Endothelial cell of umbilical vein (primary cell): Measurements from ENCODE around the gene ZNF714. TPM values are rescaled to one million over a fixed set of nuclear protein-coding genes. Genes with fewer than 3 reads are reported as not detected.

Experiments used
- BruUV-seq: library from RNA; stranded (reverse); fragments of 400-500 nt; replicated peaks from 2 replicates; lab custom pipeline; 2021; lab: Mats Ljungman, UMichigan
- CTCF ChIA-PET: fragments of 300-600, 350-600 bp; sonication (Branson Sonifier 250); formaldehyde crosslinking; loops from one replicate; lab custom pipeline; 2021; ENCODE audit warnings: antibody characterized with exemption, inconsistent platforms; lab: Charles Lee
- POLR2A ChIA-PET: fragments of 300-600, 350-600 bp; sonication (Branson Sonifier 250); formaldehyde crosslinking; loops from one replicate; lab custom pipeline; 2021; ENCODE audit warnings: antibody characterized with exemption, inconsistent platforms; lab: Charles Lee
- DNase-seq: peaks from one replicate; pipeline ENCODE4 v3.0.0-alpha.2; 2011; ENCODE audit warnings: low read depth, low spot score
- FAIRE-seq: peaks from 2 replicates; lab custom pipeline; 2011; peaks lifted over from hg19 to GRCh38; lab: Jason Lieb, UNC
- H2AFZ ChIP-seq: 2 replicates; pipeline ENCODE4 v1.6.0; 2012; ENCODE audit warnings: low read depth, low read length, control low read depth, inconsistent platforms
- H3K27ac ChIP-seq: 2 replicates; pipeline ENCODE4 v1.5.1; 2011; ENCODE audit warnings: low read depth, mild to moderate bottlenecking, control low read depth, low read length, moderate library complexity; ENCODE audit not compliant: insufficient read depth
- H3K27me3 ChIP-seq, 2 experiments: 2 replicates each; pipeline versions ENCODE4 v1.6.0 to v1.6.1; 2011; ENCODE audit warnings: low read length in 2 of 2, mixed read lengths in 1 of 2; ENCODE audit not compliant: control insufficient read depth in 2 of 2, insufficient read depth in 2 of 2
- H3K36me3 ChIP-seq, 2 experiments: 2 replicates in 1 of 2; 3 replicates in 1 of 2; pipeline ENCODE4 v1.5.1; 2011; ENCODE audit warnings: low read length in 2 of 2, mild to moderate bottlenecking in 1 of 2, moderate library complexity in 1 of 2; ENCODE audit not compliant: control insufficient read depth in 2 of 2, insufficient read depth in 2 of 2; ENCODE audit errors: extremely low read depth in 1 of 2
- H3K4me1 ChIP-seq: 3 replicates; pipeline ENCODE4 v1.5.1; 2011; ENCODE audit warnings: mild to moderate bottlenecking, low read length; ENCODE audit not compliant: control insufficient read depth, insufficient read depth; ENCODE audit errors: extremely low read depth
- H3K4me2 ChIP-seq: 2 replicates; pipeline ENCODE4 v1.6.1; 2011; ENCODE audit warnings: low read length, control low read depth, mixed read lengths; ENCODE audit not compliant: insufficient read depth
- H3K4me3 ChIP-seq, 3 experiments: fragments of 200-600 bp in 1 of 3; sonication (generic), shearing (Covaris generic) in 1 of 3; replicated peaks in 1 of 3; 2 replicates each; pipeline ENCODE4 v1.5.1; 2011 to 2016; ENCODE audit warnings: control low read depth in 3 of 3, low read length in 3 of 3, mild to moderate bottlenecking in 2 of 3, inconsistent platforms in 1 of 3, low read depth in 1 of 3, moderate library complexity in 1 of 3; ENCODE audit not compliant: insufficient read depth in 1 of 3
- H3K79me2 ChIP-seq: 2 replicates; pipeline ENCODE4 v1.6.0; 2012; ENCODE audit warnings: low read length, inconsistent platforms; ENCODE audit not compliant: control insufficient read depth, insufficient read depth
- H3K9ac ChIP-seq: replicated peaks from 2 replicates; pipeline ENCODE3; 2011; ENCODE audit warnings: low read length, control low read depth; ENCODE audit not compliant: insufficient read depth; ENCODE audit errors: extremely low read depth
- H3K9me1 ChIP-seq: replicated peaks from 3 replicates; pipeline ENCODE4 v1.6.0; 2011; ENCODE audit warnings: mild to moderate bottlenecking, low read length; ENCODE audit not compliant: control insufficient read depth, insufficient read depth; ENCODE audit errors: extremely low read depth
- H3K9me3 ChIP-seq: replicated peaks from 2 replicates; pipeline ENCODE4 v1.5.1; 2012; ENCODE audit warnings: low read length, inconsistent platforms; ENCODE audit not compliant: control insufficient read depth, insufficient read depth
- H4K20me1 ChIP-seq: replicated peaks from 2 replicates; pipeline ENCODE3; 2011; ENCODE audit warnings: mild to moderate bottlenecking, low read length; ENCODE audit not compliant: control insufficient read depth, insufficient read depth; ENCODE audit errors: extremely low read depth
- EZH2 ChIP-seq: IDR thresholded peaks from 2 replicates; pipeline ENCODE4 v1.6.1; 2012; ENCODE audit warnings: borderline replicate concordance, low read depth, mild to moderate bottlenecking, moderate library complexity, low read length, inconsistent platforms; ENCODE audit not compliant: severe bottlenecking
- GATA2 ChIP-seq: IDR thresholded peaks from 2 replicates; pipeline ENCODE4 v1.7.0; 2011; ENCODE audit warnings: low read depth, mild to moderate bottlenecking, moderate library complexity, mixed read lengths, low read length; ENCODE audit not compliant: insufficient read length, insufficient read depth
- JUN ChIP-seq: IDR thresholded peaks from 2 replicates; pipeline ENCODE4 v1.6.1; 2011; ENCODE audit warnings: borderline replicate concordance, low read depth; ENCODE audit not compliant: insufficient read length, insufficient read depth
- MYC ChIP-seq: IDR thresholded peaks from one replicate; pipeline ENCODE4 v1.6.1; 2011; ENCODE audit warnings: mild to moderate bottlenecking, low read depth, low read length
- POLR2A ChIP-seq: IDR thresholded peaks from 2 replicates; pipeline ENCODE4 v1.6.1; 2012; ENCODE audit warnings: low read depth, mild to moderate bottlenecking, control low read depth, low read length
- dilution Hi-C: fragments of 300-500 bp; cut with MboI; formaldehyde crosslinking; loops from one replicate; pipeline ENCODE4 v1.15.0; 2019; ENCODE audit warnings: low sequenced_read_pairs; ENCODE audit not compliant: extremely low pct_ligation_motif_present
- intact Hi-C: fragments of 100-400 bp; cut with micrococcal nuclease; formaldehyde crosslinking; loops from one replicate; pipeline ENCODE4 v1.10.0; 2022
- polyA plus RNA-seq, 4 experiments: library from polyadenylated mRNA; depleted of rRNA in 3 of 4; stranded (reverse) in 3 of 4; unstranded in 1 of 4; fragments of >200 nt; gene quantifications; 2 replicates each; pipeline versions ENCODE4 v1.2.1 to v1.2.3, GENCODE V29; 2011 to 2012; ENCODE audit warnings: missing spikeins in 1 of 4
- total RNA-seq: library from RNA; stranded (reverse); gene quantifications from 2 replicates; pipeline ENCODE4 v1.2.3, GENCODE V29; 2021
- TF ChIP-seq, protein P1 (sequence below), 2 donors: IDR thresholded peaks; 1 replicate in 1 of 2; 2 replicates in 1 of 2; pipeline ENCODE4 v1.5.1; 2011; ENCODE audit warnings: low read length in 2 of 2, mild to moderate bottlenecking in 2 of 2, moderate library complexity in 2 of 2, control low read depth in 1 of 2, inconsistent platforms in 1 of 2, low read depth in 1 of 2; ENCODE audit not compliant: insufficient read depth in 1 of 2; ENCODE audit errors: extremely low read depth in 1 of 2
- TF ChIP-seq, protein P2 (sequence below): IDR thresholded peaks from 2 replicates; pipeline ENCODE4 v1.6.1; 2011; ENCODE audit not compliant: insufficient read depth, insufficient read length

Gene ZNF714
- total and polyA plus RNA-seq, 2 donors (not counting 3 experiments of a cell fraction or from before 2014, with no cell fraction given) = 3.4 to 15.0 TPM

DNA sequence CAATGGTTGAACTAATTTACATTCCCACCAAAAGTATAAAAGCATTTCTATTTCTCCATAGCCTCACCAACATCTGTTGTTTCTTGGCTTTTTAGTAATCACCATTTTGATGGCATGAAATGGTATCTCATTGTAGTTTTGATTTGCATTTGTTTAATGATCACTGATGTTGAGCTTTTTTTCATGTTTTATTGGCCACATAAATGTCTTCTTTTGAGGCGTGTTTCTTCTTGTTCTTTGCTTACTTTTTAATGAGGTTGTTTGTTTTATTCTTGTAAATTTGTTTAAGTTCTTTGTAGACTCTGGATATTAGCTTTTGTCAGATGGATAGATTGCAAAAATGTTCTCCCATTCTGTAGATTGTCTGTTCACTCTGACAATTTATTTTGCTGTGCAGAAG, 28.2 kb downstream of the ZNF714 start:
- no TSS peak for BruUV-seq
- ChIA-PET CTCF (no interaction called here), POLR2A (no interaction called here)
- Histone ChIP-seq H3K36me3 (no peaks in the 10 kb centered on the region), H3K9me1 (no peaks in the 10 kb centered on the region), H3K4me1 (no peaks in the 10 kb centered on the region), H3K27me3 (no peaks in the 10 kb centered on the region), H3K79me2 (peaks cover 2% of the 10 kb centered on the region), H2AFZ (no peak overlapping the region), H3K4me3 (no peak overlapping the region), H3K9me3 (no peaks in the 10 kb centered on the region), H3K4me2 (no peak overlapping the region), H3K27ac (no peak overlapping the region), H4K20me1 (no peaks in the 10 kb centered on the region), H3K9ac (no peak overlapping the region)
- no peak for FAIRE-seq
- DNase-seq = no peak
- dilution Hi-C loops = no loop called here
- intact Hi-C loops = no loop called here
- TF ChIP-seq, protein P1, sequence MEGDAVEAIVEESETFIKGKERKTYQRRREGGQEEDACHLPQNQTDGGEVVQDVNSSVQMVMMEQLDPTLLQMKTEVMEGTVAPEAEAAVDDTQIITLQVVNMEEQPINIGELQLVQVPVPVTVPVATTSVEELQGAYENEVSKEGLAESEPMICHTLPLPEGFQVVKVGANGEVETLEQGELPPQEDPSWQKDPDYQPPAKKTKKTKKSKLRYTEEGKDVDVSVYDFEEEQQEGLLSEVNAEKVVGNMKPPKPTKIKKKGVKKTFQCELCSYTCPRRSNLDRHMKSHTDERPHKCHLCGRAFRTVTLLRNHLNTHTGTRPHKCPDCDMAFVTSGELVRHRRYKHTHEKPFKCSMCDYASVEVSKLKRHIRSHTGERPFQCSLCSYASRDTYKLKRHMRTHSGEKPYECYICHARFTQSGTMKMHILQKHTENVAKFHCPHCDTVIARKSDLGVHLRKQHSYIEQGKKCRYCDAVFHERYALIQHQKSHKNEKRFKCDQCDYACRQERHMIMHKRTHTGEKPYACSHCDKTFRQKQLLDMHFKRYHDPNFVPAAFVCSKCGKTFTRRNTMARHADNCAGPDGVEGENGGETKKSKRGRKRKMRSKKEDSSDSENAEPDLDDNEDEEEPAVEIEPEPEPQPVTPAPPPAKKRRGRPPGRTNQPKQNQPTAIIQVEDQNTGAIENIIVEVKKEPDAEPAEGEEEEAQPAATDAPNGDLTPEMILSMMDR (IDR thresholded peaks at IDR 0.05; ENCODE audit: extremely low read depth in 1 of 2, insufficient read depth in 1 of 2, low read depth in 1 of 2, low read length in 2 of 2) = no peak
- TF ChIP-seq GATA2 (no peak), EZH2 (no peak), JUN (no peak), MYC (no peak), POLR2A (no peak)
- TF ChIP-seq, protein P2, sequence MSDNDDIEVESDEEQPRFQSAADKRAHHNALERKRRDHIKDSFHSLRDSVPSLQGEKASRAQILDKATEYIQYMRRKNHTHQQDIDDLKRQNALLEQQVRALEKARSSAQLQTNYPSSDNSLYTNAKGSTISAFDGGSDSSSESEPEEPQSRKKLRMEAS = no peak
